Lower leg skin (tissue), 3 donors: Measurements from ENCODE around the gene TLR4.

Experiments used
- CTCF ChIP-seq, 3 donors: fragments of 450-650 bp; IDR thresholded peaks; one replicate each; pipeline ENCODE4 v1.5.1; 2016; ENCODE audit warnings: antibody characterized with exemption in 3 of 3, mild to moderate bottlenecking in 3 of 3, moderate library complexity in 2 of 3
- POLR2A ChIP-seq, 2 donors: fragments of 450-650 bp; IDR thresholded peaks; one replicate each; pipeline ENCODE4 v1.6.1; 2016 to 2017; ENCODE audit warnings: antibody characterized with exemption in 2 of 2, mild to moderate bottlenecking in 1 of 2, moderate library complexity in 1 of 2

- TF ChIP-seq CTCF (IDR thresholded peaks at IDR 0.05) (no peak), POLR2A (IDR thresholded peaks at IDR 0.05) (no peak)
Measured at GRCh38 chr9:117677572-117677971, 26.6 kb upstream of the TLR4 start.
